ENCODE data around the gene MPRIP.
"Not testable (repeated sequence)": the region's sequence is repeated elsewhere in the genome, so short reads cannot be mapped to it uniquely, and the experiment has no call there.

MPRIP gene

DNA sequence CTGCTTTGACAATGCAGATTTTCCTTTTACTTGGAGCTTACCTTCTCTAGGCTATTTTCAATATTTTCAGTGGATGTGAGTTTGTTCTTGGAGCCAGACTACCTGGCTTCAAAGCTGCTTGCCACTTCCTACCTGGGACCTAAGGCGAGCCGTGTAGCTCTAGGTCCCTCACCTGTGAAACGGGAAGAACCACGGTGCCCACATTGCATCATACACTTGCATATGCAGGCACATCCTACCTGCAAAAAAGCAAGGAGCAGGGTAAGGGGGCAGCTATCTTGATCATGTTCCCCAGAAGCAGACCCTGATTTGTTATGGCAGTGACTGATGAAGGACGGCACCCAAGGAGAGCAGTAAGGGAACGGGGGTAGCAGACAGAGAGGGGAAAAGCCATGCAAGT is 27.0 kb upstream of the MPRIP start:
- TF ChIP-seq TAF1 (IDR thresholded peaks at IDR 0.05; ENCODE audit: low read depth, low read length) (no peak), POLR2A (IDR thresholded peaks at IDR 0.05; ENCODE audit: low read depth, low read length) (no peak), PAX5 (IDR thresholded peaks at IDR 0.05; ENCODE audit: insufficient read depth, low read length, severe bottlenecking) (no peak), SPI1 (IDR thresholded peaks at IDR 0.05; ENCODE audit: low read depth, low read length) (no peak), POLR2AphosphoS5 (IDR thresholded peaks at IDR 0.05; ENCODE audit: low read depth, low read length) (no peak), POU2F2 (IDR thresholded peaks at IDR 0.05; ENCODE audit: low read depth, low read length) (no peak)
- FAIRE-seq, result no peak
- no peak for DNase-seq (ENCODE audit: insufficient read length, low spot score)

DNA sequence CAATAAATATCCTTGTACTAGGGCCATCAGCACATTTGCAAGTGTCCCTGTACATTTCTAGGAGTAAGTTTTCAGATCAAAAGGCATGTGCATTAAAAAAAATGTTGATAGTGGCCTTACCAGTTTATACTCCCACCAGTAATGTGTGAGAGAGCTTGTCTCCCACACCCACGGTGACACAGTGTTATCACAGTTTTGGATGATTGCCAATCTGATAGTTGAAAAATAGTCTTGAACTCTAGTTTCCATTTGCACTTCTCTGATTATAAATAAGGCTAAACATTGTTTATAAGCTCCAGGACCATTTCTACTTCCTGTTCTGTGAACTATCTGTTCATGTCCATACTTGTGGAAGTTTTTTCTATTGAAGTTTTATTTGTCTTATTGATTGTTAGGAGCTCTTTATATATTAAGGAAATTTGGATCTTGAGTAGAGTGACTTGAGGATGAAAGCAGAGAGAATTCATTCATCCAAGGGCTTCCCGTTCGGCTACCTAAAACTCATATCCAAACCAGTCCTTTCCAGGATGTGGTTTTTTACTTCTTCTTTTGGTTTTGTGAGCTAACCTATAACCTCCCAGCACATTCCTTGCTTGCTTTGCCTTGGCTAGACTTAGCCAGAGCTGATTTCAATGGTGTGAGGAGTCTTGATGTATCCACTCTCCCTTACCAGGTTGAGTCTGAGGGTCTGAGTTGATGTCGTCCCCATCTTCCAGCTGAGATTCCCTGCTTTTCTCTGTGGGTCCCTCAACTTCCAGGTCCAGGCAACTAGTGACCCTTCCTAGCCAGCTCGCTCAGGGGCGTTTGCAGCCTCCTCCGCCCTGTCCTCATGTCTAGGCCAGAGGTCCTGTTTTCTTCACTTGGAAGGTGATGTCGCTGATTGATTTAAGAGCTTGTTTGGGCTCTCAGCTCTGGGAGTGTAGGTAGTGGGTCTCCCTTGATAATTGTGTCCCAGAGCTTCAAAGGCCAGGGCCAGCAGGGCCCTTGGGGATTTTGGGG is 25.8 kb upstream of the MPRIP start:
- FAIRE-seq, result not testable (repeated sequence)

DNA sequence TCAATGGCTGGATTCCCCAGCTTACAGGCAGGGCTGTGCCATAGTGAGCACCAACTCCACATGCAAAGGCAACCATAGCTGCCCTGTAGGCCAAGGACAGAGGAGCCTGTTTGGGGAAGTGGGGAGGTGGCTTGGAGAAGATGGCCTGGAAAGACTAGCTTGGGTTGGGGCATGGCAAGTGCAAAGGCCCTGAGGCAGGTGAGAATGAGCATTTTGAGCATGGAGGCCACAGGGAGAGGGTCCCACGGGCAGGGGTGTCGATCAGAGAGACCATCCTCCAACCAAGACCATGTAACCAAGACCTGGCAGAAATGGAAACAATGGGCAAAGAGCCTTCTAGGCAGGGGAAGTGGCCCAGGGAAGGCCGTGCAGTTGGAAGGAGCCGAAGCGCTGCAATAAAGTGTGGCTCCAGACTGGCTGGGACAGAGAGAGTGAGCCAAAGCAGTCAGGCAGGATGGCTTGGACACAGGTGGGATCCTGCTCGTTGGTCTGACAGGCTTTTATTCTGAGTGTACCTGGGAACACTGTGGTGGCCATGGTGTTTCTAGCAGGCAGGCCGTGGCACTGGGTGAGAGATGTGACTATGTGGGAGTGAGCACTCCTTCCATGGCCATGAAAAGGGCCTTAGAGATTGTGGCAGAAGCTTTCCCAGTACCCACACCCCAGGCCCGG is 24.8 kb upstream of the MPRIP start:
- TF ChIP-seq TAF1 (IDR thresholded peaks at IDR 0.05; ENCODE audit: low read depth, low read length) (no peak), POLR2AphosphoS5 (IDR thresholded peaks at IDR 0.05; ENCODE audit: low read depth, low read length) (no peak), POU2F2 (IDR thresholded peaks at IDR 0.05; ENCODE audit: low read depth, low read length) (no peak), SPI1 (IDR thresholded peaks at IDR 0.05; ENCODE audit: low read depth, low read length) (no peak), POLR2A (IDR thresholded peaks at IDR 0.05; ENCODE audit: low read depth, low read length) (no peak), PAX5 (IDR thresholded peaks at IDR 0.05; ENCODE audit: insufficient read depth, low read length, severe bottlenecking) (no peak)
- FAIRE-seq (no peak), DNase-seq (ENCODE audit: insufficient read length, low spot score) (no peak)

More for the DNA sequence above, 25.8 kb upstream of the MPRIP start:
- DNase-seq (ENCODE audit: insufficient read length, low spot score), result not testable (repeated sequence)

DNA sequence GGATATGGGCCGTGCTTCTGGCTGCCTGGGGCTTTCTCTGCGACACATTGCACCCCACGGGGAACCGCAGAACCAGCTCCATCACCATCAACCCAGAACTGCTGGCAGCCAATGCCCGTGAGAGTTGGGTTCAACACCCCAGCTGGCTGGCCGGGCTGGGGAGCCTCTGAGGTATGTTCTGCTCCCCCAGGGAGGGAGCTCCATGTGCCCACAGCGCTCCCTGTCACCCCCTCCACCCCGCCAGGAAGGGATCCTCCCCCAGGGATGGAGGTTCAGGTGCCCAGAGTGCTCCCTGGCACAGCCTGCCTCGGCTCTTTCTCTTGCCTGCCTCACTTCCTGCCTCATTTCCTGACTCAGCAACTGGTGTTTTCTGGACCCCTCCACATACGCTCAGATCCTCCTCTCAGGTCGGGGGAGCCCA is 24.2 kb upstream of the MPRIP start:
- DNase-seq (ENCODE audit: insufficient read length, low spot score) (no peak), FAIRE-seq (no peak)
- TF ChIP-seq POLR2A (IDR thresholded peaks at IDR 0.05; ENCODE audit: low read depth, low read length) (no peak), SPI1 (IDR thresholded peaks at IDR 0.05; ENCODE audit: low read depth, low read length) (no peak), PAX5 (IDR thresholded peaks at IDR 0.05; ENCODE audit: insufficient read depth, low read length, severe bottlenecking) (no peak), POLR2AphosphoS5 (IDR thresholded peaks at IDR 0.05; ENCODE audit: low read depth, low read length) (no peak), TAF1 (IDR thresholded peaks at IDR 0.05; ENCODE audit: low read depth, low read length) (no peak), POU2F2 (IDR thresholded peaks at IDR 0.05; ENCODE audit: low read depth, low read length) (no peak)

DNA sequence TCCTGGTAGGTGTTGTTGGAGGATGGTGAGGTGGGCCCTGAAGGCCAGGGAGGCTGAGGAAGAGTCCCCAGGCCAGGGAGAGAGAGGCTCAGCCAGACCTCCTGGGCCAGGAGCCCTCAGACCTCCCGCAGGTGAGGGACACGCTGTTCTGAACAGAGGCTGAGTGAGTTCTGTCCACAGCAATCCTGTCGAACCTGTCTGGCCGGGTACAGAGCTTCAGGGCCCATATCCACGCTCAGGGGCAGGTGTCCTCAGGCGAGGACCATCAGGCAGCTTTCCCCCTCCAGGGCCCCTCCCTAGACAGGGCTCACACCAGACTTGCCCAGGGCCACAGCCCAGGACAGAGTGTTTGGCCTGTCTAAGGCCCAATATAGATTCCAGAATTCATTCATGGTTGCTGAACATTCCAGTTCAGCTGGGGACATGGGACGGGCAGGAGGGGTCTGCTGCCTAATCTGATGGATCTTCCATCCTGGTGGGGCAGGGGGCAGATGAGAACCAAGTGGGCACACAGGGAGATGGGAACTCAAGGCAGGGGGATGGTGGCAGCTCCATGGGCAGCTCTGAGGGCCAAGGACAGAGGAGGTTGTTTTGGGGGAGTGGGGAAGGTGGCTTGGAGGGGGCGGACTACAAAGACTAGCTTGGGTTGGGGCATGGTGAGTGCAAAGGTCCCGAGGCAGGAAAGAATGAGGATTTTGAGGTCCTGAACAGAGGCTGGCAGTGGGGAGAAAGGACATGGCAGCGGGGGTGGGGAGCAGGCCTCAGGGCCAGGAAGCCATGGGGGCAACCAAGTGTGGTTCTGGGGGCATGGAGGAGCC is 23.4 kb upstream of the MPRIP start:
- DNase-seq (ENCODE audit: insufficient read length, low spot score) (no peak), FAIRE-seq (no peak)
- TF ChIP-seq POLR2A (IDR thresholded peaks at IDR 0.05; ENCODE audit: low read depth, low read length), result no peak
- no peak for TF ChIP-seq POLR2AphosphoS5 (IDR thresholded peaks at IDR 0.05; ENCODE audit: low read depth, low read length)
- TF ChIP-seq POU2F2 (IDR thresholded peaks at IDR 0.05; ENCODE audit: low read depth, low read length), result no peak
- TF ChIP-seq PAX5 (IDR thresholded peaks at IDR 0.05; ENCODE audit: insufficient read depth, low read length, severe bottlenecking), result no peak
- TF ChIP-seq SPI1 (IDR thresholded peaks at IDR 0.05; ENCODE audit: low read depth, low read length), result no peak
- no peak for TF ChIP-seq TAF1 (IDR thresholded peaks at IDR 0.05; ENCODE audit: low read depth, low read length)

DNA sequence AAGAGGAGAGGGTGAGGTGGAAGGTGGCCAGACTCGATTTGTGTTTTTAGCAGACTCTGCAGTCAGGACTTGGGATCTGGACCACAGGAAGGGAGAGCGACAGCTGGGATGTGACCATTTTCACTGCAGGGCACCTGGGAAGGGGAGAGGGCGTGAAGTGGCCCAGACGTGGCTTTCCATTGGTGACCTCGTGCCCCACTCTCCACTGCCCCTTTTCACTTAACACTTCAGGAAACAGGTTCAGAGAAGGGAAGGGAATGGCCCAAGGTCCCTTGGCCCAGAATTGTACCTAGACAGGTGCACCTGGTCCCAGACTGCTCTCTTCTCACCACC is 22.9 kb upstream of the MPRIP start:
- no peak for DNase-seq (ENCODE audit: insufficient read length, low spot score)
- FAIRE-seq, result no peak
- TF ChIP-seq POU2F2 (IDR thresholded peaks at IDR 0.05; ENCODE audit: low read depth, low read length) (no peak), POLR2AphosphoS5 (IDR thresholded peaks at IDR 0.05; ENCODE audit: low read depth, low read length) (no peak), SPI1 (IDR thresholded peaks at IDR 0.05; ENCODE audit: low read depth, low read length) (no peak), PAX5 (IDR thresholded peaks at IDR 0.05; ENCODE audit: insufficient read depth, low read length, severe bottlenecking) (no peak), TAF1 (IDR thresholded peaks at IDR 0.05; ENCODE audit: low read depth, low read length) (no peak), POLR2A (IDR thresholded peaks at IDR 0.05; ENCODE audit: low read depth, low read length) (no peak)

DNA sequence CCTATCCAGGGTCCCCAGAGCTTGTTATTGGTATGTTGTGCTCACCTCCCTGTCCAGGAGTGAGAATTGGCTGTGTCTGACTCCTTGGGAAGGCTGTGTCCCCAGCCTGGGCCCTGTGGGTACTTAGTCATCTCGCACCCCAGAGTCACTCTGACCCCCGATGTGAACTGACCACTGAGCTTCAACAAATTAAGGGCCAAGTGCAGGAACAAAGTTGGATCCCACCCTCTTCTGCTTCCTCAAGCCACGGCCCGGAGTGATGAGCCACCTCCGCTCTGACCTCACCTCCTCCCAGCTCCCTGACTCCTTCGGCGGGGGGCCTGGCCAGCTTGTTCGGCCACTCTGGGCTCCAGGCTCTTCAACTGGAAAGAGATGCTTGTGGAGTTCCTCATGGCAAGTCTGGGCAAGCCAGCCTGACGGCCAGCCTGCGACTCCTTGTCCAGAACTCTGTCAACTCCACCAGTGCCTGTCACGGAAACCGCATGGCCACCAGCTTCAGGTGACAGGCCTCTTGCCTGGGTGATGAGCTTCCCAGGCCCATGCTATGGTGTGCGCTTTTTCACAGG is 22.3 kb upstream of the MPRIP start:
- no peak for DNase-seq (ENCODE audit: insufficient read length, low spot score)
- no peak for FAIRE-seq
- TF ChIP-seq SPI1 (IDR thresholded peaks at IDR 0.05; ENCODE audit: low read depth, low read length) (no peak), POLR2A (IDR thresholded peaks at IDR 0.05; ENCODE audit: low read depth, low read length) (no peak), TAF1 (IDR thresholded peaks at IDR 0.05; ENCODE audit: low read depth, low read length) (no peak), PAX5 (IDR thresholded peaks at IDR 0.05; ENCODE audit: insufficient read depth, low read length, severe bottlenecking) (no peak), POLR2AphosphoS5 (IDR thresholded peaks at IDR 0.05; ENCODE audit: low read depth, low read length) (no peak), POU2F2 (IDR thresholded peaks at IDR 0.05; ENCODE audit: low read depth, low read length) (no peak)

DNA sequence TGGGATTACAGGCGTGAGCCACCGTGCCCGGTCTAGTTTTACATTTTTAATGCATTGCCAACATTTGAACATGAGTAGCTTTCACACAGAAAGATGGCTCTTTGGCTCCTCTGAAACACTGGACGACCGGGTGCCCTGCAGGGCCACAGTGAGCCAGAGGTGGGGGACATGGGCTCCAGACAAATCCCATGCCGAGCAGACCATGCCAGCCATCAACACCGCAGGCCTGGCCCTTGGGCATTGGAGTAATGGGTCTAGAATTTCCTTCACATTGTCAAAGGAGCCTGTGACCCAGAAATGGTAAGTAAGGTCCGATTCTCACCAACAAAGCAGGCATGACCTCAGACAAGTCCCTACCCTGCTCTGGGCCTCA is 21.4 kb upstream of the MPRIP start:
- FAIRE-seq, result no peak
- TF ChIP-seq POLR2A (IDR thresholded peaks at IDR 0.05; ENCODE audit: low read depth, low read length) (no peak), SPI1 (IDR thresholded peaks at IDR 0.05; ENCODE audit: low read depth, low read length) (no peak), TAF1 (IDR thresholded peaks at IDR 0.05; ENCODE audit: low read depth, low read length) (no peak), PAX5 (IDR thresholded peaks at IDR 0.05; ENCODE audit: insufficient read depth, low read length, severe bottlenecking) (no peak), POU2F2 (IDR thresholded peaks at IDR 0.05; ENCODE audit: low read depth, low read length) (no peak), POLR2AphosphoS5 (IDR thresholded peaks at IDR 0.05; ENCODE audit: low read depth, low read length) (no peak)

More for the DNA sequence above, 21.4 kb upstream of the MPRIP start:
- DNase-seq (ENCODE audit: insufficient read length, low spot score), result no peak
